Panc1 (cell line): ENCODE data around the gene SNAP47. TPM values are rescaled to one million over a fixed set of nuclear protein-coding genes. Genes with fewer than 3 reads are reported as not detected.

ENCODE experiments used
- ATAC-seq: fragments of 200-7000 bp; cut with Tn5 transposase; 2 replicates; pipeline ENCODE4 v1.9.1; 2020; ENCODE audit warnings: mild to moderate bottlenecking, moderate library complexity
- BruUV-seq: library from RNA; stranded (reverse); fragments of 400-500 nt; replicated peaks from 2 replicates; lab custom pipeline; 2021; lab: Mats Ljungman, UMichigan
- CTCF ChIA-PET: fragments of 300-600 bp; sonication (Branson Sonifier 250); formaldehyde crosslinking; loops from one replicate; lab custom pipeline; 2022; ENCODE audit warnings: antibody characterized with exemption; lab: Charles Lee
- POLR2A ChIA-PET: fragments of 300-600 bp; sonication (Branson Sonifier 250); formaldehyde crosslinking; loops from one replicate; lab custom pipeline; 2022; ENCODE audit warnings: antibody characterized with exemption; lab: Charles Lee
- DNase-seq: peaks from one replicate; pipeline ENCODE4 v3.0.0-alpha.2; 2010; ENCODE audit warnings: low read depth, low spot score
- H3K27ac ChIP-seq: 2 replicates; pipeline ENCODE4 v1.5.1; 2011; ENCODE audit warnings: mild to moderate bottlenecking, low read length, inconsistent platforms
- H3K27me3 ChIP-seq: fragments of 200-500 bp; sonication (Bioruptor generic); 2 replicates; pipeline ENCODE4 v1.6.0; 2014; ENCODE audit warnings: low read length, inconsistent platforms; ENCODE audit not compliant: control insufficient read depth, insufficient read depth
- H3K36me3 ChIP-seq: fragments of 200-500 bp; sonication (Bioruptor generic); 2 replicates; pipeline ENCODE4 v1.5.1; 2014; ENCODE audit warnings: inconsistent platforms, mild to moderate bottlenecking, low read length, moderate library complexity; ENCODE audit not compliant: control insufficient read depth, insufficient read depth
- H3K4me1 ChIP-seq: 2 replicates; pipeline ENCODE4 v1.5.1; 2011; ENCODE audit warnings: inconsistent platforms, mild to moderate bottlenecking, low read length, moderate library complexity; ENCODE audit not compliant: control insufficient read depth, insufficient read depth
- H3K4me3 ChIP-seq, 2 experiments: 2 replicates each; pipeline ENCODE4 v1.5.1; 2011 to 2012; ENCODE audit warnings: low read depth in 2 of 2, low read length in 2 of 2, mild to moderate bottlenecking in 2 of 2, inconsistent platforms in 1 of 2, moderate library complexity in 1 of 2
- H3K9me3 ChIP-seq: fragments of 200-500 bp; sonication (Bioruptor generic); 2 replicates; pipeline ENCODE4 v1.5.1; 2014; ENCODE audit warnings: low read depth, mild to moderate bottlenecking, inconsistent platforms, low read length, moderate library complexity; ENCODE audit not compliant: control insufficient read depth, insufficient read depth
- POLR2AphosphoS5 ChIP-seq: IDR thresholded peaks from 2 replicates; pipeline ENCODE4 v1.6.1; 2012; ENCODE audit warnings: mild to moderate bottlenecking, low read depth, low read length, moderate library complexity
- SIN3A ChIP-seq: IDR thresholded peaks from 2 replicates; pipeline ENCODE4 v1.6.1; 2012; ENCODE audit warnings: low read depth, mild to moderate bottlenecking, low read length, moderate library complexity, borderline replicate concordance; ENCODE audit not compliant: insufficient read depth
- TCF7L2 ChIP-seq: IDR thresholded peaks from 2 replicates; pipeline ENCODE4 v1.6.1; 2011; ENCODE audit warnings: mild to moderate bottlenecking, low read depth, low read length, inconsistent platforms
- in situ Hi-C: cut with HindIII; loops from 2 replicates; pipeline ENCODE4 v1.10.0; 2016; ENCODE audit warnings: low sequenced_read_pairs, low pct_unique_long_range_greater_than_20kb
- intact Hi-C: fragments of 100-400 bp; cut with micrococcal nuclease; formaldehyde crosslinking; loops from one replicate; pipeline ENCODE4 v1.10.0; 2022; ENCODE audit not compliant: unreplicated experiment
- total RNA-seq: library from RNA; stranded (reverse); gene quantifications from one replicate; pipeline ENCODE4 v1.2.1, GENCODE V29; 2021; ENCODE audit not compliant: unreplicated experiment
- TF ChIP-seq, protein P1 (sequence below), 2 experiments: IDR thresholded peaks; 2 replicates each; pipeline ENCODE4 v1.6.1; 2011 to 2012; ENCODE audit warnings: low read depth in 2 of 2, control low read depth in 1 of 2, low read length in 1 of 2, mild to moderate bottlenecking in 1 of 2, moderate library complexity in 1 of 2; ENCODE audit not compliant: insufficient read depth in 1 of 2
- TF ChIP-seq, protein P2 (sequence below): fragments of 450-650 bp; IDR thresholded peaks from 2 replicates; pipeline ENCODE4 v1.5.1; 2017; ENCODE audit warnings: mild to moderate bottlenecking

SNAP47 gene
- total RNA-seq, 1 experiment from 2014 or later: 55.6 TPM

DNA sequence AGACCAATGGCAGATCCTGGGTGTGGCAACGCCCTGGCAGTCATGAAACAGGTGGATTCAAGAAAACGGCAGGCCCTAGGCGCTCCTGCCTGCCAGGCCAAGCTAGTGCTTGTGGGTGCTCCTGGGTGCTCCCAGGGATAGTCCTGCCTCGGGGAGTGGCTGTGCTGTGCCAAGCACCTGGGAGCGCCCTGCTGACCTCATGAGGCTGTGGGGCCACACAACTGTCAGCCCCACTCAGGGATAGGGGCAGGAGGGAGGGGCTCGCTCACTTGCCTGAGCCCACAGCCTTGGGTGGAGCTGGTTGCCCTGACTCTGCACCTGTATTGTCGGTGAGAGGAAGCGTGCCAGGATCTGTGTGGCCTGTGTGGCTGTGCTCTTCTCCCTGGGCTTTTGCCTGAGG, 9.4 kb downstream of the SNAP47 start:
- ChIA-PET POLR2A (interaction anchor here (0.7 kb wide), 1 partner anchor 11 kb away, joined by 5 read pairs; no protein-coding TSS in a partner anchor), CTCF (no interaction called here)
- no peaks in the 10 kb centered on the region for H3K27me3 ChIP-seq
- no peak overlapping the region for H3K4me3 ChIP-seq
- DNase-seq (no peak), ATAC-seq (no peak)
- no peak overlapping the region for H3K27ac ChIP-seq
- H3K4me1 ChIP-seq: no peaks in the 10 kb centered on the region; the same call in 1 of the 2 replicates
- BruUV-seq: no TSS peak
- no peaks in the 10 kb centered on the region for H3K36me3 ChIP-seq
- intact Hi-C loops: no loop called here
- no peak for TF ChIP-seq POLR2AphosphoS5
- TF ChIP-seq TCF7L2: no peak
- TF ChIP-seq, protein P1, sequence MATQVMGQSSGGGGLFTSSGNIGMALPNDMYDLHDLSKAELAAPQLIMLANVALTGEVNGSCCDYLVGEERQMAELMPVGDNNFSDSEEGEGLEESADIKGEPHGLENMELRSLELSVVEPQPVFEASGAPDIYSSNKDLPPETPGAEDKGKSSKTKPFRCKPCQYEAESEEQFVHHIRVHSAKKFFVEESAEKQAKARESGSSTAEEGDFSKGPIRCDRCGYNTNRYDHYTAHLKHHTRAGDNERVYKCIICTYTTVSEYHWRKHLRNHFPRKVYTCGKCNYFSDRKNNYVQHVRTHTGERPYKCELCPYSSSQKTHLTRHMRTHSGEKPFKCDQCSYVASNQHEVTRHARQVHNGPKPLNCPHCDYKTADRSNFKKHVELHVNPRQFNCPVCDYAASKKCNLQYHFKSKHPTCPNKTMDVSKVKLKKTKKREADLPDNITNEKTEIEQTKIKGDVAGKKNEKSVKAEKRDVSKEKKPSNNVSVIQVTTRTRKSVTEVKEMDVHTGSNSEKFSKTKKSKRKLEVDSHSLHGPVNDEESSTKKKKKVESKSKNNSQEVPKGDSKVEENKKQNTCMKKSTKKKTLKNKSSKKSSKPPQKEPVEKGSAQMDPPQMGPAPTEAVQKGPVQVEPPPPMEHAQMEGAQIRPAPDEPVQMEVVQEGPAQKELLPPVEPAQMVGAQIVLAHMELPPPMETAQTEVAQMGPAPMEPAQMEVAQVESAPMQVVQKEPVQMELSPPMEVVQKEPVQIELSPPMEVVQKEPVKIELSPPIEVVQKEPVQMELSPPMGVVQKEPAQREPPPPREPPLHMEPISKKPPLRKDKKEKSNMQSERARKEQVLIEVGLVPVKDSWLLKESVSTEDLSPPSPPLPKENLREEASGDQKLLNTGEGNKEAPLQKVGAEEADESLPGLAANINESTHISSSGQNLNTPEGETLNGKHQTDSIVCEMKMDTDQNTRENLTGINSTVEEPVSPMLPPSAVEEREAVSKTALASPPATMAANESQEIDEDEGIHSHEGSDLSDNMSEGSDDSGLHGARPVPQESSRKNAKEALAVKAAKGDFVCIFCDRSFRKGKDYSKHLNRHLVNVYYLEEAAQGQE (IDR thresholded peaks at IDR 0.05; ENCODE audit: insufficient read depth in 1 of 2, low read depth in 2 of 2, low read length in 1 of 2): no peak
- no peak for TF ChIP-seq SIN3A
- TF ChIP-seq, protein P2, sequence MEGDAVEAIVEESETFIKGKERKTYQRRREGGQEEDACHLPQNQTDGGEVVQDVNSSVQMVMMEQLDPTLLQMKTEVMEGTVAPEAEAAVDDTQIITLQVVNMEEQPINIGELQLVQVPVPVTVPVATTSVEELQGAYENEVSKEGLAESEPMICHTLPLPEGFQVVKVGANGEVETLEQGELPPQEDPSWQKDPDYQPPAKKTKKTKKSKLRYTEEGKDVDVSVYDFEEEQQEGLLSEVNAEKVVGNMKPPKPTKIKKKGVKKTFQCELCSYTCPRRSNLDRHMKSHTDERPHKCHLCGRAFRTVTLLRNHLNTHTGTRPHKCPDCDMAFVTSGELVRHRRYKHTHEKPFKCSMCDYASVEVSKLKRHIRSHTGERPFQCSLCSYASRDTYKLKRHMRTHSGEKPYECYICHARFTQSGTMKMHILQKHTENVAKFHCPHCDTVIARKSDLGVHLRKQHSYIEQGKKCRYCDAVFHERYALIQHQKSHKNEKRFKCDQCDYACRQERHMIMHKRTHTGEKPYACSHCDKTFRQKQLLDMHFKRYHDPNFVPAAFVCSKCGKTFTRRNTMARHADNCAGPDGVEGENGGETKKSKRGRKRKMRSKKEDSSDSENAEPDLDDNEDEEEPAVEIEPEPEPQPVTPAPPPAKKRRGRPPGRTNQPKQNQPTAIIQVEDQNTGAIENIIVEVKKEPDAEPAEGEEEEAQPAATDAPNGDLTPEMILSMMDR: no peak
- in situ Hi-C loops: no loop called here
- H3K9me3 ChIP-seq: no peaks in the 10 kb centered on the region

DNA sequence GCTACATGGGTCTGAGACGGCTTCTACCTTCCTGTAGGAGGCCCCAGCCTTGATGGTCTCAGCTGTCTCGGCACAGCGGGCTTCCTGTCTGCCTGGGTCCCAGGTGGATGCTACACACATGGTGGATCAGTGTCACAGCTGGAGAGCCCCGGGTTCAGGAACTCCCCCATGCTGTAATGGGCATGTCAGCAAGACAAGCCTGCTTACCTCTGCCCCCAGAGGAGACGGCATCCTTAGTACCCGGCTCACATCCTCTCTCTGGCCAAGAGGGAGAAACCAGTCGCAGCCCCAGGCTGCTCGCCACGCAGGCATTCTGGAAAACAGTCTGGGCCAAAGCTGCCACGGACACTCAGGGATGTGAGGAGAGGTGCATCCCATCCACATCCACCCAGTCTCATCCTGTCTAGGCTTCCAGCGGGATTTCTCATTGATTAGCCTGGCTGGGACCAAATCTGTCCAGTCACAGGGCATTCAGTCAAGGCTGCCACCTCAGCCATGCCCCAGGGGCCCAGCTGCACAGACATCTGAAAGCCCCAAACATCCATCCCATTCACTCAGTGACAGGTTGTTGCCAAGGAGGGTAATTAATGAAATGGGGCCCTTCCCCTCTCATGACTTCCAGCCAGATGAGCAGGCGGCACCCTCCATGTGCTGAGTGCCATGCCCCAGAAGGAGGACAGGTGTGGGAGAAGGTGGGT, 10.5 kb downstream of the SNAP47 start:
- no peaks in the 10 kb centered on the region; the same call in 1 of the 2 replicates for H3K4me1 ChIP-seq
- TF ChIP-seq, protein P2: no peak
- TF ChIP-seq, protein P1 (IDR thresholded peaks at IDR 0.05; ENCODE audit: insufficient read depth in 1 of 2, low read depth in 2 of 2, low read length in 1 of 2): no peak
- TF ChIP-seq POLR2AphosphoS5: no peak
- no peak for TF ChIP-seq SIN3A
- no peak for TF ChIP-seq TCF7L2
- H3K9me3 ChIP-seq: no peaks in the 10 kb centered on the region
- no peak overlapping the region for H3K4me3 ChIP-seq
- in situ Hi-C loops: no loop called here
- no peak overlapping the region for H3K27ac ChIP-seq
- CTCF ChIA-PET: no interaction called here
- POLR2A ChIA-PET: no interaction called here
- intact Hi-C loops: no loop called here
- no peaks in the 10 kb centered on the region for H3K36me3 ChIP-seq
- BruUV-seq: no TSS peak
- no peak for ATAC-seq
- DNase-seq: no peak
- H3K27me3 ChIP-seq: no peaks in the 10 kb centered on the region
